PC-9 (cell line): Measurements from ENCODE around the gene ATAD3C. TPM values are rescaled to one million over a fixed set of nuclear protein-coding genes. Genes with fewer than 3 reads are reported as not detected.

ENCODE experiments used
- BruUV-seq: library from RNA; stranded (reverse); fragments of 400-500 nt; replicated peaks from 2 replicates; lab custom pipeline; 2021; lab: Mats Ljungman, UMichigan
- CTCF ChIA-PET: fragments of 300-600 bp; sonication (Branson Sonifier 250); formaldehyde crosslinking; loops from one replicate; lab custom pipeline; 2022; ENCODE audit warnings: antibody characterized with exemption; lab: Charles Lee
- POLR2A ChIA-PET: fragments of 300-600 bp; sonication (Branson Sonifier 250); formaldehyde crosslinking; loops from one replicate; lab custom pipeline; 2022; ENCODE audit warnings: antibody characterized with exemption; ENCODE audit not compliant: unreplicated experiment; lab: Charles Lee
- DNase-seq, 2 experiments: peaks; one replicate each; pipeline versions ENCODE4 v3.0.0 to v3.0.0-alpha.2; 2015 to 2022; ENCODE audit warnings: mixed read lengths in 1 of 2
- H2AFZ ChIP-seq: fragments of 200-600 bp; sonication (generic); 2 replicates; pipeline ENCODE4 v1.8.1; 2017; ENCODE audit warnings: antibody characterized with exemption
- H3F3A ChIP-seq: fragments of 200-600 bp; sonication (generic); 2 replicates; pipeline ENCODE4 v1.8.1; 2017; ENCODE audit warnings: antibody characterized with exemption, mild to moderate bottlenecking, low read depth; ENCODE audit not compliant: insufficient read depth
- H3K27ac ChIP-seq: fragments of 200-600 bp; sonication (generic); 2 replicates; pipeline ENCODE4 v1.6.1; 2016; ENCODE audit warnings: mixed run types
- H3K27me3 ChIP-seq: fragments of 200-600 bp; sonication (generic); 2 replicates; pipeline ENCODE4 v1.6.1; 2016; ENCODE audit warnings: low read depth, mixed run types; ENCODE audit not compliant: insufficient read depth
- H3K36me3 ChIP-seq: fragments of 200-600 bp; sonication (generic); 2 replicates; pipeline ENCODE4 v1.6.1; 2016; ENCODE audit warnings: low read depth, mixed run types
- H3K4me1 ChIP-seq: fragments of 200-600 bp; sonication (generic); replicated peaks from 2 replicates; pipeline ENCODE4 v1.6.1; 2016; ENCODE audit warnings: mixed run types; ENCODE audit not compliant: insufficient read depth
- H3K4me2 ChIP-seq: fragments of 200-600 bp; sonication (generic); 2 replicates; pipeline ENCODE4 v1.6.1; 2017; ENCODE audit warnings: mixed run types
- H3K4me3 ChIP-seq: fragments of 200-600 bp; sonication (generic); 2 replicates; pipeline ENCODE4 v1.6.1; 2016; ENCODE audit warnings: mixed run types
- H3K79me2 ChIP-seq: fragments of 200-600 bp; sonication (generic); 2 replicates; pipeline ENCODE4 v1.6.1; 2017; ENCODE audit warnings: low read depth, mixed run types
- H3K9me2 ChIP-seq: fragments of 200-600 bp; sonication (generic); 2 replicates; pipeline ENCODE4 v1.8.1; 2017; ENCODE audit warnings: mild to moderate bottlenecking; ENCODE audit not compliant: insufficient read depth
- H3K9me3 ChIP-seq: fragments of 200-600 bp; sonication (generic); 2 replicates; pipeline ENCODE4 v1.8.1; 2016; ENCODE audit warnings: low read depth; ENCODE audit not compliant: insufficient read depth
- H4K20me1 ChIP-seq: fragments of 200-600 bp; sonication (generic); 2 replicates; pipeline ENCODE4 v1.8.1; 2017; ENCODE audit not compliant: insufficient read depth
- EZH2 ChIP-seq: fragments of 200-600 bp; sonication (generic); IDR thresholded peaks from 2 replicates; pipeline ENCODE4 v1.8.0; 2017; ENCODE audit warnings: antibody characterized with exemption, low read depth
- intact Hi-C: fragments of 100-400 bp; cut with micrococcal nuclease; formaldehyde crosslinking; loops from one replicate; pipeline ENCODE4 v1.10.0; 2022; ENCODE audit not compliant: unreplicated experiment
- total RNA-seq: library from RNA; stranded (reverse); gene quantifications from 2 replicates; pipeline ENCODE4 v1.2.3, GENCODE V29; 2021
- TF ChIP-seq, protein P1 (sequence below): fragments of 200-600 bp; sonication (generic); conservative IDR thresholded peaks from 2 replicates; pipeline ENCODE4 v1.6.1; 2017; ENCODE audit warnings: mixed run types, antibody characterized with exemption, mild to moderate bottlenecking, moderate library complexity

ATAD3C gene
- total RNA-seq, 1 experiment from 2014 or later: 4.0 TPM

DNA sequence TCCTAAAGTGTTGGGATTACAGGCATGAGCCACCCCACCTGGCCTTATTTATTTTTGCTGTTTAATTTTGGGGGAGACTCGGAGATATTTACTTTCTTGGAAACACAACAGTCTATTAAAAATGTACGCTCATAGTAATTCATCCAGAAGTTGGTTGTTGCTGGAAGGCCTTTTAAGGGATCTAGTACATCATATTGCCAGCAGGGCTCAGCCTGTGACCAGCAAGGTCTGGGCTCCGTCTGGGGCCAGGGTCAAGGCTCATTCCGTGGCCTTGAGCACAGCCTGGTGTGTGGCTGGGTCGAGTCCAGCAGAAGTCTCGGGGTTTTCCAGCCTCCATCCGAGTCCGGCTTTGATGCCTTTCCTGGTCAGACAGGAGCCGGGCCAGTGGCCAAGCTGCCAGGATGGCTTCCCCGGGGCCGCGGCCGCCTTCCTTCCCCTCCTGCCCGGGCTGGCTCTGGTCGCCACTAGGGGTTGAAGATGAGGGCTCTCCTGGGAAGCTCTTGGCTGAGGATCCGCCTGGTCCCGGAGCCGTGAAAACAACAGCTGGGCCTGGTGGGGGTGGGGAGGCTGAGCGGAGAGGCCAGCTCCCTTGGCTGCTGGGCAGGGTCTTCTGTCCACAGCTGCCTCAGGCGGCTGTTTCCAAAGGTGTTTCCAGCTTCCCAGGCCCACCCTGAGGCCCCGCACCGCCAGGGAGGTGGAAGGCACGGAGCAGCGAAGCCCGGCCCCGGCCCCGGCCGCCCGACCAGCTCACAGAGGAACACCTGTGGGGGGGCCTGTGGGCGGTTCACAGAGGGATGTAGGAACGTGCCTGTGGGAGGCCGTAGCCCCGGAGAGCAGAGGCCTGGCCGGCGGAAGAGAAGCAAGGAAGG is 19.1 kb upstream of the ATAD3C start:
- intact Hi-C loops: loop anchor here (10.0 kb wide), 1 partner anchor 86 kb away; the partner anchor contains the start of gene DVL1
- H3K27me3 ChIP-seq: no peaks in the 10 kb centered on the region
- H3K36me3 ChIP-seq: no peaks in the 10 kb centered on the region
- TSS peak; percentile 57 for BruUV-seq
- peak overlapping the region; percentile 52; the same call in 1 of the 2 replicates for H3K4me3 ChIP-seq
- no peaks in the 10 kb centered on the region for H3K9me2 ChIP-seq
- H4K20me1 ChIP-seq: no peaks in the 10 kb centered on the region
- peaks cover 33% of the 10 kb centered on the region; the same call in 1 of the 2 replicates for H3F3A ChIP-seq
- peak overlapping the region; percentile 51 for H3K27ac ChIP-seq
- peaks cover 56% of the 10 kb centered on the region for H3K4me1 ChIP-seq
- peak overlapping the region; percentile 82 for H2AFZ ChIP-seq
- DNase-seq: peak; percentile 39 to 75
- CTCF ChIA-PET: interaction anchor here (0.7 kb wide), 1 partner anchor 9 kb away, joined by 3 read pairs; the partner anchor contains the start of gene ANKRD65
- TF ChIP-seq, protein P1, sequence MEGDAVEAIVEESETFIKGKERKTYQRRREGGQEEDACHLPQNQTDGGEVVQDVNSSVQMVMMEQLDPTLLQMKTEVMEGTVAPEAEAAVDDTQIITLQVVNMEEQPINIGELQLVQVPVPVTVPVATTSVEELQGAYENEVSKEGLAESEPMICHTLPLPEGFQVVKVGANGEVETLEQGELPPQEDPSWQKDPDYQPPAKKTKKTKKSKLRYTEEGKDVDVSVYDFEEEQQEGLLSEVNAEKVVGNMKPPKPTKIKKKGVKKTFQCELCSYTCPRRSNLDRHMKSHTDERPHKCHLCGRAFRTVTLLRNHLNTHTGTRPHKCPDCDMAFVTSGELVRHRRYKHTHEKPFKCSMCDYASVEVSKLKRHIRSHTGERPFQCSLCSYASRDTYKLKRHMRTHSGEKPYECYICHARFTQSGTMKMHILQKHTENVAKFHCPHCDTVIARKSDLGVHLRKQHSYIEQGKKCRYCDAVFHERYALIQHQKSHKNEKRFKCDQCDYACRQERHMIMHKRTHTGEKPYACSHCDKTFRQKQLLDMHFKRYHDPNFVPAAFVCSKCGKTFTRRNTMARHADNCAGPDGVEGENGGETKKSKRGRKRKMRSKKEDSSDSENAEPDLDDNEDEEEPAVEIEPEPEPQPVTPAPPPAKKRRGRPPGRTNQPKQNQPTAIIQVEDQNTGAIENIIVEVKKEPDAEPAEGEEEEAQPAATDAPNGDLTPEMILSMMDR: no peak; the same call in 1 of the 2 replicates
- H3K4me2 ChIP-seq: peak overlapping the region; percentile 85
- H3K79me2 ChIP-seq: no peaks in the 10 kb centered on the region
- POLR2A ChIA-PET: interaction anchor here (0.5 to 1.0 kb wide), 5 partner anchors 22 to 1156 kb away, joined by 3 to 9 read pairs (median 5); no protein-coding TSS in a partner anchor
- no peaks in the 10 kb centered on the region for H3K9me3 ChIP-seq

DNA sequence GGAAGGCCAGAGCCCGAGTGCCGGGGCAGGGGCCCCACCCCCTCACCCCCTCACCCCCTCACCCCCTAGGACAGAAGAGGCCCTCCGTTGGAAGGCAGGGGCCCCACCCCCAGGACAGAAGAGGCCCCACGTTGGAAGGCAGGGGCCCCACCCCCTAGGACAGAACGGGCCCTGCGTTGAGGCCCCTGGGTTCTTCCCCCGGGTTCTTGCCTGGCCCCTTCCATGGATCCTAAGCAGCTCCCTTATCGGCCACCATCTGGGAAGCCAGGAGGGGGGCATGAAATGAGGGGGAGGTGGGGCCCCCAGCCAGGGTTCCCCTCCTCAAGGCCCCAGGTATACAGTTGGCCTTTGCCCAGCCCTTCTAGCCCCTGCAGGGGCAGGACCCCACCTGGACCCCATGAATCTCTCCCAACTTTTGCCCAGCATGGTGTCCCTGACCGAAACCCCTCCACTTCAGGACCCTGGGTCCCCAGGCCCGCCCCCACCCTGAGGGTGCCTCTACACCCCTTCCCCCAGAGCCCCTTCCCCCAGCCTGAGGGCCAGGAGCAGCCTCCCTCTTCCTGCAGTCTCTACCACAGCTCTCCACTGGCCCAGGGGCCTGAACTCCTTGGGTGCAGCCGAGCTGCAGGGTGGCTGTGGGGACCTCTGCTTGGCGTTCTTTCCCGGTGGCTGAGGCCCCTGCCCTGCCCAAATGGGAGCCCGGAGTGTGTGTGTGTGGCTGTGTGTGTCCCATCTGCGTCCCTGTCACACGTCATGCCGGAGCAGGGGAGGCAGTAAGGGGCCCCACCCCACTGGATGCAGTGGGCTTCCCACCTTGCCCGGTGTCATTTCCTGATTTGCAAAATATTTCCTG is 18.3 kb upstream of the ATAD3C start:
- no peak for TF ChIP-seq EZH2
- TF ChIP-seq, protein P1: no peak
- Histone ChIP-seq H3K9me3 (no peaks in the 10 kb centered on the region), H3K9me2 (no peaks in the 10 kb centered on the region), H3K79me2 (peaks cover 3% of the 10 kb centered on the region; the same call in 1 of the 2 replicates), H4K20me1 (no peaks in the 10 kb centered on the region), H3K27me3 (no peaks in the 10 kb centered on the region), H3K4me2 (peak overlapping the region; percentile 85), H3K4me3 (peak overlapping the region; percentile 52), H3F3A (peaks cover 33% of the 10 kb centered on the region; the same call in 1 of the 2 replicates), H3K4me1 (peaks cover 59% of the 10 kb centered on the region), H2AFZ (peak overlapping the region; percentile 66), H3K27ac (peak overlapping the region; percentile 51), H3K36me3 (no peaks in the 10 kb centered on the region)
- no peak for DNase-seq
- POLR2A ChIA-PET: interaction anchor here (0.5 to 1.0 kb wide), 8 partner anchors 13 to 1155 kb away, joined by 3 to 9 read pairs (median 5); partner anchors contain the start of gene CCNL2
- intact Hi-C loops: loop anchor here (10.0 kb wide), 1 partner anchor 86 kb away; the partner anchor contains the start of gene DVL1
- no TSS peak for BruUV-seq
- CTCF ChIA-PET: interaction anchor here (0.6 to 0.8 kb wide), 2 partner anchors 32 to 93 kb away, joined by 3 to 5 read pairs; partner anchors contain the start of gene CCNL2
